Measurements from ENCODE around the gene PRKAR1B. TPM values are rescaled to one million over a fixed set of nuclear protein-coding genes. Genes with fewer than 3 reads are reported as not detected.

Gene PRKAR1B
- total and polyA plus RNA-seq, 2 donors = 13.7 to 15.4 TPM

GRCh38 chr7:633381-634018, 93.6 kb downstream of the PRKAR1B start:
- Histone ChIP-seq H3K27me3 (ENCODE audit: control insufficient read depth in 2 of 2, insufficient read depth in 1 of 2, low read length in 1 of 2) (no peaks in the 10 kb centered on the region), H3K4me3 (ENCODE audit: low read length in 2 of 2) (no peak overlapping the region), H3K36me3 (ENCODE audit: control insufficient read depth in 2 of 2, insufficient read depth in 2 of 2, low read length in 1 of 2) (peaks cover 0 to 2% of the 10 kb centered on the region in 2 donors), H3K9me3 (ENCODE audit: control insufficient read depth in 2 of 2, insufficient read depth in 1 of 2, low read length in 1 of 2) (peaks cover 0 to 4% of the 10 kb centered on the region in 2 donors), H3K4me1 (ENCODE audit: control insufficient read depth in 2 of 2, insufficient read depth in 2 of 2, low read length in 2 of 2) (peaks cover 4 to 8% of the 10 kb centered on the region in 2 donors), H3K27ac (ENCODE audit: low read depth in 1 of 2, low read length in 1 of 2) (no peak overlapping the region)
- WGBS = 98% methylated on average over 12 of the region's 12 CpGs
- no peak for DNase-seq (ENCODE audit: low read depth in 6 of 9, low spot score in 9 of 9)

- Histone ChIP-seq H3K9me3 (ENCODE audit: control insufficient read depth in 2 of 2, insufficient read depth in 1 of 2, low read length in 1 of 2) (peaks cover 0 to 7% of the 10 kb centered on the region in 2 donors), H3K36me3 (ENCODE audit: control insufficient read depth in 2 of 2, insufficient read depth in 2 of 2, low read length in 1 of 2) (peaks cover 0 to 2% of the 10 kb centered on the region in 2 donors), H3K4me3 (ENCODE audit: low read length in 2 of 2) (no peak overlapping the region), H3K27me3 (ENCODE audit: control insufficient read depth in 2 of 2, insufficient read depth in 1 of 2, low read length in 1 of 2) (no peaks in the 10 kb centered on the region), H3K4me1 (ENCODE audit: control insufficient read depth in 2 of 2, insufficient read depth in 2 of 2, low read length in 2 of 2) (peaks cover 4 to 8% of the 10 kb centered on the region in 2 donors), H3K27ac (ENCODE audit: low read depth in 1 of 2, low read length in 1 of 2) (no peak overlapping the region)
- DNase-seq (ENCODE audit: low read depth in 6 of 9, low spot score in 9 of 9) = no peak
- 95% methylated on average over 23 of the region's 23 CpGs for WGBS
Observed at GRCh38 chr7:632831-633210, 94.3 kb downstream of the PRKAR1B start.

GRCh38 chr7:631964-632830, 94.9 kb downstream of the PRKAR1B start:
- peaks cover 0 to 10% of the 10 kb centered on the region in 2 donors for H3K9me3 ChIP-seq (ENCODE audit: control insufficient read depth in 2 of 2, insufficient read depth in 1 of 2, low read length in 1 of 2)
- H3K27ac ChIP-seq (ENCODE audit: low read depth in 1 of 2, low read length in 1 of 2) = no peak overlapping the region
- H3K36me3 ChIP-seq (ENCODE audit: control insufficient read depth in 2 of 2, insufficient read depth in 2 of 2, low read length in 1 of 2) = peaks cover 0 to 2% of the 10 kb centered on the region in 2 donors
- H3K4me3 ChIP-seq (ENCODE audit: low read length in 2 of 2) = no peak overlapping the region
- DNase-seq (ENCODE audit: low read depth in 6 of 9, low spot score in 9 of 9) = no peak
- 98% methylated on average over 39 of the region's 39 CpGs for whole genome bisulfite sequencing
- H3K27me3 ChIP-seq (ENCODE audit: control insufficient read depth in 2 of 2, insufficient read depth in 1 of 2, low read length in 1 of 2) = no peaks in the 10 kb centered on the region
- peaks cover 4 to 8% of the 10 kb centered on the region in 2 donors for H3K4me1 ChIP-seq (ENCODE audit: control insufficient read depth in 2 of 2, insufficient read depth in 2 of 2, low read length in 2 of 2)

GRCh38 chr7:631291-631711, 95.8 kb downstream of the PRKAR1B start:
- 98% methylated on average over 17 of the region's 17 CpGs for WGBS
- DNase-seq (ENCODE audit: low read depth in 6 of 9, low spot score in 9 of 9) = no peak
- Histone ChIP-seq H3K9me3 (ENCODE audit: control insufficient read depth in 2 of 2, insufficient read depth in 1 of 2, low read length in 1 of 2) (peaks cover 0 to 9% of the 10 kb centered on the region in 2 donors), H3K27me3 (ENCODE audit: control insufficient read depth in 2 of 2, insufficient read depth in 1 of 2, low read length in 1 of 2) (no peaks in the 10 kb centered on the region), H3K4me1 (ENCODE audit: control insufficient read depth in 2 of 2, insufficient read depth in 2 of 2, low read length in 2 of 2) (peaks cover 0 to under 1% of the 10 kb centered on the region in 2 donors), H3K36me3 (ENCODE audit: control insufficient read depth in 2 of 2, insufficient read depth in 2 of 2, low read length in 1 of 2) (peaks cover 0 to 2% of the 10 kb centered on the region in 2 donors), H3K27ac (ENCODE audit: low read depth in 1 of 2, low read length in 1 of 2) (no peak overlapping the region), H3K4me3 (ENCODE audit: low read length in 2 of 2) (no peak overlapping the region)

- H3K27ac ChIP-seq (ENCODE audit: low read depth in 1 of 2, low read length in 1 of 2) = no peak overlapping the region
- peaks cover 0 to 2% of the 10 kb centered on the region in 2 donors for H3K36me3 ChIP-seq (ENCODE audit: control insufficient read depth in 2 of 2, insufficient read depth in 2 of 2, low read length in 1 of 2)
- 95% methylated on average over 5 of the region's 5 CpGs for WGBS
- H3K9me3 ChIP-seq (ENCODE audit: control insufficient read depth in 2 of 2, insufficient read depth in 1 of 2, low read length in 1 of 2) = peaks cover 1 to 16% of the 10 kb centered on the region in 2 donors
- H3K4me1 ChIP-seq (ENCODE audit: control insufficient read depth in 2 of 2, insufficient read depth in 2 of 2, low read length in 2 of 2) = no peaks in the 10 kb centered on the region
- DNase-seq (ENCODE audit: low read depth in 6 of 9, low spot score in 9 of 9) = no peak
- H3K27me3 ChIP-seq (ENCODE audit: control insufficient read depth in 2 of 2, insufficient read depth in 1 of 2, low read length in 1 of 2) = no peaks in the 10 kb centered on the region
- no peak overlapping the region for H3K4me3 ChIP-seq (ENCODE audit: low read length in 2 of 2)
Observed at GRCh38 chr7:630539-630938, 96.5 kb downstream of the PRKAR1B start.

GRCh38 chr7:630111-630511, 97.0 kb downstream of the PRKAR1B start:
- 97% methylated on average over 12 of the region's 12 CpGs for WGBS
- Histone ChIP-seq H3K27ac (ENCODE audit: low read depth in 1 of 2, low read length in 1 of 2) (no peak overlapping the region), H3K4me1 (ENCODE audit: control insufficient read depth in 2 of 2, insufficient read depth in 2 of 2, low read length in 2 of 2) (no peaks in the 10 kb centered on the region), H3K27me3 (ENCODE audit: control insufficient read depth in 2 of 2, insufficient read depth in 1 of 2, low read length in 1 of 2) (no peaks in the 10 kb centered on the region), H3K4me3 (ENCODE audit: low read length in 2 of 2) (no peak overlapping the region), H3K9me3 (ENCODE audit: control insufficient read depth in 2 of 2, insufficient read depth in 1 of 2, low read length in 1 of 2) (peaks cover 1 to 19% of the 10 kb centered on the region in 2 donors), H3K36me3 (ENCODE audit: control insufficient read depth in 2 of 2, insufficient read depth in 2 of 2, low read length in 1 of 2) (peaks cover 0 to 2% of the 10 kb centered on the region in 2 donors)
- DNase-seq (ENCODE audit: low read depth in 6 of 9, low spot score in 9 of 9) = no peak

GRCh38 chr7:628826-629225, 98.3 kb downstream of the PRKAR1B start:
- Histone ChIP-seq H3K27ac (ENCODE audit: low read depth in 1 of 2, low read length in 1 of 2) (no peak overlapping the region), H3K36me3 (ENCODE audit: control insufficient read depth in 2 of 2, insufficient read depth in 2 of 2, low read length in 1 of 2) (peaks cover 0 to 2% of the 10 kb centered on the region in 2 donors), H3K4me1 (ENCODE audit: control insufficient read depth in 2 of 2, insufficient read depth in 2 of 2, low read length in 2 of 2) (no peaks in the 10 kb centered on the region), H3K9me3 (ENCODE audit: control insufficient read depth in 2 of 2, insufficient read depth in 1 of 2, low read length in 1 of 2) (peaks cover 1 to 20% of the 10 kb centered on the region in 2 donors), H3K4me3 (ENCODE audit: low read length in 2 of 2) (no peak overlapping the region), H3K27me3 (ENCODE audit: control insufficient read depth in 2 of 2, insufficient read depth in 1 of 2, low read length in 1 of 2) (no peaks in the 10 kb centered on the region)
- WGBS = 98% methylated on average over 19 of the region's 19 CpGs
- no peak for DNase-seq (ENCODE audit: low read depth in 6 of 9, low spot score in 9 of 9)

GRCh38 chr7:628402-628763, 98.7 kb downstream of the PRKAR1B start:
- Histone ChIP-seq H3K9me3 (ENCODE audit: control insufficient read depth in 2 of 2, insufficient read depth in 1 of 2, low read length in 1 of 2) (peaks cover 1 to 24% of the 10 kb centered on the region in 2 donors), H3K27ac (ENCODE audit: low read depth in 1 of 2, low read length in 1 of 2) (no peak overlapping the region), H3K36me3 (ENCODE audit: control insufficient read depth in 2 of 2, insufficient read depth in 2 of 2, low read length in 1 of 2) (peaks cover 0 to 2% of the 10 kb centered on the region in 2 donors), H3K4me3 (ENCODE audit: low read length in 2 of 2) (no peak overlapping the region), H3K27me3 (ENCODE audit: control insufficient read depth in 2 of 2, insufficient read depth in 1 of 2, low read length in 1 of 2) (no peaks in the 10 kb centered on the region), H3K4me1 (ENCODE audit: control insufficient read depth in 2 of 2, insufficient read depth in 2 of 2, low read length in 2 of 2) (no peaks in the 10 kb centered on the region)
- DNase-seq (ENCODE audit: low read depth in 6 of 9, low spot score in 9 of 9) = no peak
- WGBS = 98% methylated on average over 13 of the region's 13 CpGs
